PC-3 (cell line): Measurements from ENCODE around the gene CNST. TPM values are rescaled to one million over a fixed set of nuclear protein-coding genes. Genes with fewer than 3 reads are reported as not detected.

ENCODE experiments used
- ATAC-seq: fragments of 200-7000 bp; cut with Tn5 transposase; 2 replicates; pipeline ENCODE4 v1.9.1; 2020; ENCODE audit warnings: mild to moderate bottlenecking, moderate library complexity
- BruUV-seq: library from RNA; stranded (reverse); fragments of 400-500 nt; replicated peaks from 2 replicates; lab custom pipeline; 2021; lab: Mats Ljungman, UMichigan
- CTCF ChIA-PET: fragments of 300-600 bp; sonication (Branson Sonifier 250); formaldehyde crosslinking; loops from one replicate; lab custom pipeline; 2022; ENCODE audit warnings: antibody characterized with exemption; lab: Charles Lee
- POLR2A ChIA-PET: fragments of 300-600 bp; sonication (Branson Sonifier 250); formaldehyde crosslinking; loops from one replicate; lab custom pipeline; 2022; ENCODE audit warnings: antibody characterized with exemption; ENCODE audit not compliant: unreplicated experiment; lab: Charles Lee
- DNase-seq: peaks from one replicate; pipeline ENCODE4 v3.0.0-alpha.2; 2015
- H2AFZ ChIP-seq: fragments of 300-600 bp; sonication (generic); 2 replicates; pipeline ENCODE4 v1.6.0; 2016; ENCODE audit warnings: antibody characterized with exemption, low read length
- H3F3A ChIP-seq: fragments of 300-600 bp; sonication (generic); one replicate; pipeline ENCODE4 v1.6.0; 2017; ENCODE audit warnings: antibody characterized with exemption, low read length, control low read depth, mild to moderate bottlenecking; ENCODE audit not compliant: unreplicated experiment
- H3K27ac ChIP-seq: fragments of 300-600 bp; sonication (generic); 2 replicates; pipeline ENCODE4 v1.5.1; 2016; ENCODE audit warnings: mild to moderate bottlenecking, low read length
- H3K27me3 ChIP-seq: fragments of 300-600 bp; sonication (generic); 2 replicates; pipeline ENCODE4 v1.6.1; 2016; ENCODE audit warnings: low read length, mixed read lengths
- H3K36me3 ChIP-seq: fragments of 300-600 bp; sonication (generic); 2 replicates; pipeline ENCODE4 v1.6.1; 2016; ENCODE audit warnings: low read depth, mixed run types, low read length, mixed read lengths
- H3K4me1 ChIP-seq: fragments of 300-600 bp; sonication (generic); 2 replicates; pipeline ENCODE4 v1.5.1; 2016; ENCODE audit warnings: low read length; ENCODE audit not compliant: insufficient read depth
- H3K4me2 ChIP-seq: fragments of 300-600 bp; sonication (generic); 2 replicates; pipeline ENCODE4 v1.6.0; 2016; ENCODE audit warnings: low read length
- H3K4me3 ChIP-seq: fragments of 300-600 bp; sonication (generic); 2 replicates; pipeline ENCODE4 v1.5.1; 2016; ENCODE audit warnings: mild to moderate bottlenecking, low read length, mixed read lengths
- H3K79me2 ChIP-seq: fragments of 300-600 bp; sonication (generic); 2 replicates; pipeline ENCODE4 v1.6.1; 2017; ENCODE audit warnings: low read length, mixed read lengths
- H3K9ac ChIP-seq: fragments of 300-600 bp; sonication (generic); 2 replicates; pipeline ENCODE4 v1.6.0; 2016; ENCODE audit warnings: mild to moderate bottlenecking, low read length
- H3K9me2 ChIP-seq: fragments of 300-600 bp; sonication (generic); replicated peaks from 2 replicates; pipeline ENCODE4 v1.6.1; 2016; ENCODE audit warnings: mixed run types, low read length, mixed read lengths
- H3K9me3 ChIP-seq: fragments of 300-600 bp; sonication (generic); 2 replicates; pipeline ENCODE4 v1.6.1; 2016; ENCODE audit warnings: low read length, mixed read lengths
- H4K20me1 ChIP-seq: fragments of 300-600 bp; sonication (generic); 2 replicates; pipeline ENCODE4 v1.6.1; 2016; ENCODE audit warnings: low read length, mixed read lengths
- EZH2 ChIP-seq: fragments of 300-600 bp; sonication (generic); IDR thresholded peaks from one replicate; pipeline ENCODE4 v1.6.1; 2017; ENCODE audit warnings: antibody characterized with exemption, mild to moderate bottlenecking, low read length; ENCODE audit not compliant: unreplicated experiment
- EZH2phosphoT487 ChIP-seq: fragments of 300-600 bp; sonication (generic); IDR thresholded peaks from 2 replicates; pipeline ENCODE4 v1.6.1; 2018; ENCODE audit warnings: mild to moderate bottlenecking, antibody characterized with exemption, low read length, borderline replicate concordance
- intact Hi-C: fragments of 100-400 bp; cut with micrococcal nuclease; formaldehyde crosslinking; loops from 2 replicates; pipeline ENCODE4 v1.9.0; 2023
- total RNA-seq: library from RNA; depleted of rRNA; stranded (reverse); fragments of >200 nt; gene quantifications from 2 replicates; pipeline ENCODE4 v1.2.3, GENCODE V29; 2014
- TF ChIP-seq, protein P1 (sequence below): fragments of 300-600 bp; sonication (generic); conservative IDR thresholded peaks from 2 replicates; pipeline ENCODE4 v1.5.1; 2017; ENCODE audit warnings: antibody characterized with exemption, low read depth, mild to moderate bottlenecking, low read length

The CNST gene
- total RNA-seq, 1 experiment from 2014 or later, result 13.5 TPM

- Histone ChIP-seq H3K9me2 (no peaks in the 10 kb centered on the region), H3K4me1 (peaks cover 10% of the 10 kb centered on the region), H3K36me3 (no peaks in the 10 kb centered on the region), H3K9me3 (0 out of 2 replicates have a peak, but pooled peaks cover 5% of the 10 kb centered on the region), H4K20me1 (no peaks in the 10 kb centered on the region), H3K27ac (no peak overlapping the region), H3K9ac (no peak overlapping the region), H3K79me2 (no peaks in the 10 kb centered on the region), H3K4me3 (no peak overlapping the region), H3F3A (no peaks in the 10 kb centered on the region), H3K27me3 (no peaks in the 10 kb centered on the region), H2AFZ (no peak overlapping the region), H3K4me2 (no peak overlapping the region)
- no peak for DNase-seq
- POLR2A ChIA-PET, result no interaction called here
- ATAC-seq, result no peak
- CTCF ChIA-PET, result no interaction called here
- intact Hi-C loops, result no loop called here
- no peak for TF ChIP-seq EZH2
- no peak for TF ChIP-seq EZH2phosphoT487
- TF ChIP-seq, protein P1, sequence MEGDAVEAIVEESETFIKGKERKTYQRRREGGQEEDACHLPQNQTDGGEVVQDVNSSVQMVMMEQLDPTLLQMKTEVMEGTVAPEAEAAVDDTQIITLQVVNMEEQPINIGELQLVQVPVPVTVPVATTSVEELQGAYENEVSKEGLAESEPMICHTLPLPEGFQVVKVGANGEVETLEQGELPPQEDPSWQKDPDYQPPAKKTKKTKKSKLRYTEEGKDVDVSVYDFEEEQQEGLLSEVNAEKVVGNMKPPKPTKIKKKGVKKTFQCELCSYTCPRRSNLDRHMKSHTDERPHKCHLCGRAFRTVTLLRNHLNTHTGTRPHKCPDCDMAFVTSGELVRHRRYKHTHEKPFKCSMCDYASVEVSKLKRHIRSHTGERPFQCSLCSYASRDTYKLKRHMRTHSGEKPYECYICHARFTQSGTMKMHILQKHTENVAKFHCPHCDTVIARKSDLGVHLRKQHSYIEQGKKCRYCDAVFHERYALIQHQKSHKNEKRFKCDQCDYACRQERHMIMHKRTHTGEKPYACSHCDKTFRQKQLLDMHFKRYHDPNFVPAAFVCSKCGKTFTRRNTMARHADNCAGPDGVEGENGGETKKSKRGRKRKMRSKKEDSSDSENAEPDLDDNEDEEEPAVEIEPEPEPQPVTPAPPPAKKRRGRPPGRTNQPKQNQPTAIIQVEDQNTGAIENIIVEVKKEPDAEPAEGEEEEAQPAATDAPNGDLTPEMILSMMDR, result no peak
- no TSS peak for BruUV-seq
Observed at GRCh38 chr1:246530482-246530881, 35.8 kb upstream of the CNST start.

DNA sequence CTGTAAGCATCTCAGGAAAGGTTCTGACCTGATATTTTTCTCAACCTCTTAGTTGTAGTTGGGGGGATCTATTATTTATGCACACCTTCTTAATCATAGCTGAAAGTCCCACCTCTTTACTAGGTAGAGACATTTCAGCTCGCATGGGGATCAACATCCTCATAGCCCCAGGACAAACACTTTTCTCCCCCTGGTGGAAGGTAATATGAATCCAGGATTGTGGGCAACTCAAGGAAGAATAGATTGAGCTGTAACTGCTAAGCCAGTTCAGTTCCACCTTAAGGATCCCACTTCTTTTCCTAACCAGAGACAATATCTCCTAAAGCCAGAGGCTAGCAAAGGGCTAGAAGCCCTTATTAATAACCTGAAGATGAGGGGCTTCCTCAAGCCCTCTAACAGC, 33.7 kb upstream of the CNST start:
- H3K27me3 ChIP-seq, result no peaks in the 10 kb centered on the region
- no peak overlapping the region for H3K4me3 ChIP-seq
- H3K79me2 ChIP-seq, result no peaks in the 10 kb centered on the region
- DNase-seq (peak; percentile 37), ATAC-seq (peak; percentile 49; the same call in 1 of the 2 replicates)
- TF ChIP-seq, protein P1, result peak; percentile 58
- no peak for TF ChIP-seq EZH2phosphoT487
- TF ChIP-seq EZH2, result no peak
- H3F3A ChIP-seq, result no peaks in the 10 kb centered on the region
- 0 out of 2 replicates have a peak, but pooled peaks cover 5% of the 10 kb centered on the region for H3K9me3 ChIP-seq
- no peak overlapping the region for H3K4me2 ChIP-seq
- ChIA-PET POLR2A (no interaction called here), CTCF (interaction anchor here (0.8 to 1.0 kb wide), 2 partner anchors 17 to 35 kb away, joined by 3 to 4 read pairs; no protein-coding TSS in a partner anchor)
- H3K36me3 ChIP-seq, result no peaks in the 10 kb centered on the region
- BruUV-seq, result no TSS peak
- no peak overlapping the region for H2AFZ ChIP-seq
- no peaks in the 10 kb centered on the region for H4K20me1 ChIP-seq
- no peak overlapping the region for H3K27ac ChIP-seq
- no peaks in the 10 kb centered on the region for H3K9me2 ChIP-seq
- intact Hi-C loops, result no loop called here
- H3K9ac ChIP-seq, result no peak overlapping the region
- H3K4me1 ChIP-seq, result peaks cover 6% of the 10 kb centered on the region

DNA sequence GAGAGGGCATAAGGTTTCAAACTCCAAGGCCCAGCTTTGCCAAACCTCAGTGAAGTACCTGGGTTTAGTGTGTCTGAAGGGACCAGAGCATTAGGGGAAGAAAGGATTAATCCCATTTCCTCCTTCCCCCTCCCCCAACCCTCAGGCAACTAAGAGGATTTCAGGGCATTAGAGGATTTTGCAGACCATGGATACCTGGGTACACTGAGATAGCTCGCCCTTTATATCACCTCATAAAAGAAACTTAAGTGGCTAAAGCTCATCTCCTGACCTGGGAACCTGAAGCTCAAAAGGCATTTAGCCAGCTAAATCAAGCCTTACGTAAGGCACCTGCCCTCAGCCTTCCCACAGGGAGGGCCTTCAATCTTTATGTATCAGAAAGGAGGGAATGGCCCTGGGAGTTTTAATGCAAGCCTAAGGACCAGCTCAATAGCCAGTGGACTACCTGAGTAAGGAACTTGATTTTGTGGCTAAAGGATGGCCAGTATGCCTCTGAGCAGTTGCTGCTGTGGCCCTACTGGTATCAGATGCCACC, 32.8 kb upstream of the CNST start:
- ChIA-PET POLR2A (interaction anchor here (0.6 kb wide), 1 partner anchor 58 kb away, joined by 4 read pairs; no protein-coding TSS in a partner anchor), CTCF (interaction anchor here (1.0 kb wide), 1 partner anchor 16 kb away, joined by 3 read pairs; no protein-coding TSS in a partner anchor)
- Histone ChIP-seq H3K9me2 (no peaks in the 10 kb centered on the region), H3K4me2 (no peak overlapping the region), H3K4me3 (no peak overlapping the region), H3K9ac (no peak overlapping the region), H3K79me2 (no peaks in the 10 kb centered on the region), H3K36me3 (no peaks in the 10 kb centered on the region), H2AFZ (no peak overlapping the region), H3K4me1 (peaks cover 4% of the 10 kb centered on the region; the same call in 1 of the 2 replicates), H3K27ac (no peak overlapping the region), H4K20me1 (no peaks in the 10 kb centered on the region), H3K9me3 (0 out of 2 replicates have a peak, but pooled peaks cover 5% of the 10 kb centered on the region), H3F3A (no peaks in the 10 kb centered on the region), H3K27me3 (no peaks in the 10 kb centered on the region)
- TF ChIP-seq, protein P1, result no peak
- TF ChIP-seq EZH2 (no peak), EZH2phosphoT487 (no peak)
- DNase-seq (no peak), ATAC-seq (no peak)
- intact Hi-C loops, result no loop called here
- BruUV-seq, result no TSS peak
